Measurements from ENCODE around the gene SLC2A13. TPM values are rescaled to one million over a fixed set of nuclear protein-coding genes. Genes with fewer than 3 reads are reported as not detected.

Gene SLC2A13
- total RNA-seq, 2 donors from 2014 or later: 10.3 to 12.9 TPM

GRCh38 chr12:40104461-40105264 is 1.2 kb downstream of the SLC2A13 start:
- Mint-ChIP-seq H3K27ac (no peak overlapping the region), H3K36me3 (ENCODE audit: low read depth) (no peaks in the 10 kb centered on the region), H3K9me3 (no peaks in the 10 kb centered on the region), H3K27me3 (ENCODE audit: insufficient read depth) (peaks cover 11% of the 10 kb centered on the region), H3K4me3 (peak overlapping the region; percentile 61), H3K4me1 (peaks cover 53% of the 10 kb centered on the region)
- Histone ChIP-seq H3K36me3 (ENCODE audit: control insufficient read depth, insufficient read depth, low read length) (no peaks in the 10 kb centered on the region), H3K4me3 (ENCODE audit: low read length) (peak overlapping the region; percentile 79), H3K9me3 (ENCODE audit: control insufficient read depth, low read length) (no peaks in the 10 kb centered on the region), H3K4me1 (ENCODE audit: control insufficient read depth, insufficient read depth, low read length) (peaks cover 6% of the 10 kb centered on the region), H3K9ac (ENCODE audit: extremely low read depth, low read length, poor library complexity, severe bottlenecking) (no peak overlapping the region), H3K27me3 (ENCODE audit: control insufficient read depth, insufficient read depth, low read length, poor library complexity, severe bottlenecking) (peaks cover 8% of the 10 kb centered on the region), H3K27ac (ENCODE audit: low read depth, low read length) (no peak overlapping the region)
- WGBS, 2 experiments (ENCODE audit: insufficient coverage in 1 of 2, insufficient read length in 1 of 2): 20 to 26% methylated on average over 7 to 20 of the region's 20 CpGs
- no peak for DNase-seq
- TF ChIP-seq CTCF (conservative IDR thresholded peaks at IDR 0.05): no peak

GRCh38 chr12:40103043-40103442 is 2.8 kb downstream of the SLC2A13 start:
- Histone ChIP-seq H3K4me3 (ENCODE audit: low read length) (peak overlapping the region; percentile 79), H3K27me3 (ENCODE audit: control insufficient read depth, insufficient read depth, low read length, poor library complexity, severe bottlenecking) (peaks cover 8% of the 10 kb centered on the region), H3K4me1 (ENCODE audit: control insufficient read depth, insufficient read depth, low read length) (peaks cover 8% of the 10 kb centered on the region), H3K9ac (ENCODE audit: extremely low read depth, low read length, poor library complexity, severe bottlenecking) (no peak overlapping the region), H3K27ac (ENCODE audit: low read depth, low read length) (no peak overlapping the region), H3K36me3 (ENCODE audit: control insufficient read depth, insufficient read depth, low read length) (no peaks in the 10 kb centered on the region), H3K9me3 (ENCODE audit: control insufficient read depth, low read length) (no peaks in the 10 kb centered on the region)
- 60 to 83% methylated on average over 3 of the region's 3 CpGs for WGBS, 2 experiments (ENCODE audit: insufficient coverage in 1 of 2, insufficient read length in 1 of 2)
- Mint-ChIP-seq H3K9me3 (no peaks in the 10 kb centered on the region), H3K36me3 (ENCODE audit: low read depth) (peaks cover 3% of the 10 kb centered on the region), H3K27ac (no peak overlapping the region), H3K4me3 (peak overlapping the region; percentile 2), H3K4me1 (peaks cover 59% of the 10 kb centered on the region), H3K27me3 (ENCODE audit: insufficient read depth) (peaks cover 11% of the 10 kb centered on the region)
- no peak for DNase-seq
- TF ChIP-seq CTCF (conservative IDR thresholded peaks at IDR 0.05): no peak

- no peak for TF ChIP-seq CTCF (conservative IDR thresholded peaks at IDR 0.05)
- Histone ChIP-seq H3K4me3 (ENCODE audit: low read length) (no peak overlapping the region), H3K9me3 (ENCODE audit: control insufficient read depth, low read length) (no peaks in the 10 kb centered on the region), H3K9ac (ENCODE audit: extremely low read depth, low read length, poor library complexity, severe bottlenecking) (no peak overlapping the region), H3K27ac (ENCODE audit: low read depth, low read length) (no peak overlapping the region), H3K27me3 (ENCODE audit: control insufficient read depth, insufficient read depth, low read length, poor library complexity, severe bottlenecking) (peaks cover 8% of the 10 kb centered on the region), H3K36me3 (ENCODE audit: control insufficient read depth, insufficient read depth, low read length) (no peaks in the 10 kb centered on the region), H3K4me1 (ENCODE audit: control insufficient read depth, insufficient read depth, low read length) (peaks cover 8% of the 10 kb centered on the region)
- Mint-ChIP-seq H3K9me3 (no peaks in the 10 kb centered on the region), H3K27me3 (ENCODE audit: insufficient read depth) (peaks cover 6% of the 10 kb centered on the region), H3K36me3 (ENCODE audit: low read depth) (peaks cover 3% of the 10 kb centered on the region), H3K4me3 (no peak overlapping the region), H3K4me1 (peaks cover 59% of the 10 kb centered on the region), H3K27ac (no peak overlapping the region)
- 95% methylated on average over 1 of the region's 1 CpG; no CpG with 5 or more reads in 1 of the 2 experiments for WGBS, 2 experiments (ENCODE audit: insufficient coverage in 1 of 2, insufficient read length in 1 of 2)
- DNase-seq: no peak
These were observed 4.1 kb downstream of the SLC2A13 start for GRCh38 chr12:40101747-40102146.
